ENCODE data around the gene HECA. TPM values are rescaled to one million over a fixed set of nuclear protein-coding genes. Genes with fewer than 3 reads are reported as not detected.
"Not testable (repeated sequence)": the region's sequence is repeated elsewhere in the genome, so short reads cannot be mapped to it uniquely, and the experiment has no call there.

Gene HECA, protein sequence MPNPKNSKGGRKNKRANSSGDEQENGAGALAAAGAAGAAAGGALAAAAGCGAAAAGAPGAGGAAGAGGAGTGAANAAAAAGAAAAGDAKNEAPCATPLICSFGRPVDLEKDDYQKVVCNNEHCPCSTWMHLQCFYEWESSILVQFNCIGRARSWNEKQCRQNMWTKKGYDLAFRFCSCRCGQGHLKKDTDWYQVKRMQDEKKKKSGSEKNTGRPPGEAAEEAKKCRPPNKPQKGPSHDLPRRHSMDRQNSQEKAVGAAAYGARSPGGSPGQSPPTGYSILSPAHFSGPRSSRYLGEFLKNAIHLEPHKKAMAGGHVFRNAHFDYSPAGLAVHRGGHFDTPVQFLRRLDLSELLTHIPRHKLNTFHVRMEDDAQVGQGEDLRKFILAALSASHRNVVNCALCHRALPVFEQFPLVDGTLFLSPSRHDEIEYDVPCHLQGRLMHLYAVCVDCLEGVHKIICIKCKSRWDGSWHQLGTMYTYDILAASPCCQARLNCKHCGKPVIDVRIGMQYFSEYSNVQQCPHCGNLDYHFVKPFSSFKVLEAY
- total RNA-seq: 51.0 TPM
- long read RNA-seq, full-length matches to known transcripts: 27 of 57 reads
- long read RNA-seq, partial matches to known transcripts: 24 of 57 reads
- long read RNA-seq, other reads (novel, unspliced or antisense): 6 of 57 reads

- DNase-seq (ENCODE audit: low spot score): peak; percentile 100
- intact Hi-C loops (cut with DNase I): loop anchor here (2.0 to 5.0 kb wide), 2 partner anchors 84 to 148 kb away; partner anchors contain the start of gene REPS1
These were observed at the start of gene HECA for GRCh38 chr6:139134817-139135577. Gene HECA (plus strand): TSS chr6:139135080. CDS start chr6:139135397, 317 bp downstream.

DNA sequence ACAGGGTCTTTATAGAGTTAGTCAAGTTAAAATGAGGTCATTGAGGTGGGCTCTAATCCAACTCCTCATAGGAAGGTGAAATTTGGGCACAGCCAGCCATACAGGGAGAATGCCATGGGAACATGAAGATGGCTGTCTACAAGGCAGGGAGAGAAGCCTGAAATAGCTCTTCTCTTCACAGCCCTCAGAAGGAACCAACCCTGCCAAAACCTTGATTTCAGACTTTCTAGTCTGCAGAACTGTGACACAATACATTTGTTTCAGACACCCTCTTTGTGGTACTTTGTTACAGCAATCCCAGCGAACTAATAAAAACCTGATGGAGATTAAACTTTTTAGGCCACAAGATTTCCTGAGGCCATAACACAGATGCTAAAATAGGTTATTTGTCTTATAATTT, 43.1 kb upstream of the HECA start:
- intact Hi-C loops (cut with DNase I): no loop called here

GRCh38 chr6:139099984-139100383, 34.9 kb upstream of the HECA start:
- DNase-seq (ENCODE audit: low spot score): no peak
- intact Hi-C loops (cut with DNase I): loop anchor here (10.0 kb wide), 1 partner anchor 285 kb away; no protein-coding TSS in a partner anchor

More for the DNA sequence above, 43.1 kb upstream of the HECA start:
- no peak for DNase-seq (ENCODE audit: low spot score)

- no peak for DNase-seq (ENCODE audit: low spot score)
- intact Hi-C loops (cut with DNase I): loop anchor here (10.0 kb wide), 1 partner anchor 292 kb away; no protein-coding TSS in a partner anchor
These were observed 27.8 kb upstream of the HECA start for GRCh38 chr6:139107051-139107450.

DNA sequence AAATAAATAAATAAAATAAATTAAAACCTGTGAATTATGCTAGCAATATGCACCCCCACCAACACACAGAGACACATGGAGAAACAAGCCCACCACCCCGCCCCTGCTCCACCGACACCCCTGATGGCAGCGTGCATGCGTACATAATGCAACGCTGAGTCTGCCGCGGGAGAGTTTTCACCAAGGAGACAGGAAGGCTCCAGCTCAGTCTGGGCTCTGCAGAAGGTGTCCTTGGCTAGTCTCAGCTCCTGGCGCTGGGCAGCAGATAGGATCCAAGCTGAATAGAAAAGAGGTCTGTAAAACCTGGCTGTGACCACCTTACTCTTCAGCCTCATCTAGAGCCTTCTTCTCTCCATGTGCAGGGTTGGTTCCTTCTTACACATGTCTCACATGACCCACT, 26.5 kb upstream of the HECA start:
- intact Hi-C loops (cut with DNase I): loop anchor here (10.0 kb wide), 1 partner anchor 294 kb away; no protein-coding TSS in a partner anchor
- DNase-seq (ENCODE audit: low spot score): no peak

GRCh38 chr6:139109558-139109957, 25.3 kb upstream of the HECA start:
- DNase-seq (ENCODE audit: low spot score): no peak
- intact Hi-C loops (cut with DNase I): loop anchor here (10.0 kb wide), 1 partner anchor 295 kb away; no protein-coding TSS in a partner anchor

GRCh38 chr6:139112146-139112545, 22.7 kb upstream of the HECA start:
- DNase-seq (ENCODE audit: low spot score): no peak
- intact Hi-C loops (cut with DNase I): no loop called here

DNA sequence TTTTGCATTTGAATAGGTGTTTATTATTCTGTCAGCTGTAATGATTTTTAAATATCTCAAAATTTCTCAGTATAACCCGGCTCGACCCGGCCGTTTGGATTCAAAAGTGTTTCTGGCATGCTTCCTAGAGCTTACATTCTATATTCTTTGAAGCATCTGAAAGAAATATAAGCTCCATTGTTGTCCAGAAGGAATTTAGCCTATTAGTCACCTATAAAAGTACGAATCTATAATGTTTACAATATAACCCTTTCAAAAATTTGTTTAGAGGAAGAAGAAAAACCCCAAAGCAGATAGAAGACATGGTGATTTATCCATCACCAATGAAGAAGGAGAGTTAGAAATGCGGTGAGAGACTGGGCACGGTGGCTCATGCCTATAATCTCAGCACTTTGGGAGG, 22.3 kb upstream of the HECA start:
- DNase-seq (ENCODE audit: low spot score): no peak
- intact Hi-C loops (cut with DNase I): no loop called here

- intact Hi-C loops (cut with DNase I): no loop called here
- no peak for DNase-seq (ENCODE audit: low spot score)
These were observed 20.1 kb upstream of the HECA start for GRCh38 chr6:139114746-139115145.

GRCh38 chr6:139115989-139116758, 18.7 kb upstream of the HECA start:
- DNase-seq (ENCODE audit: low spot score): no peak

DNA sequence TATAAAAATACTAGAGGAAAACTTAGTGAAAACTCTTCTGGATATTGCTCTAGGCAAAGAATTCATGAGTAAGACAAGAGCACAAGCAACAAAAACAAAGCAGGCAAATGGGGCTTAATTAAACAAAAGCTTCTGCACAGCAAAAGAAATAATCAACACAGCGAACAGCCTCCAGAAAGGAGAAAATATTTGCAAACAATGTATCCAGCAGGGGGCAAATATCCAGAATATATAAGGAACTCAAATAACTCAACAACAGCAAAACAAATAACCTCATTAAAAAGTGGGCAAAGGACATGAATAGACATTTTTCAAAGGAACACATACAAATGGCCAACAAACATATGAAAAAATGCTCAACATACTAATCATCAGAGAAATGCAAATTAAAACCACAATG, 17.1 kb upstream of the HECA start:
- intact Hi-C loops (cut with DNase I): no loop called here
- no peak for DNase-seq (ENCODE audit: low spot score)

More at GRCh38 chr6:139115989-139116758, 18.7 kb upstream of the HECA start:
- intact Hi-C loops (cut with DNase I): no loop called here

DNA sequence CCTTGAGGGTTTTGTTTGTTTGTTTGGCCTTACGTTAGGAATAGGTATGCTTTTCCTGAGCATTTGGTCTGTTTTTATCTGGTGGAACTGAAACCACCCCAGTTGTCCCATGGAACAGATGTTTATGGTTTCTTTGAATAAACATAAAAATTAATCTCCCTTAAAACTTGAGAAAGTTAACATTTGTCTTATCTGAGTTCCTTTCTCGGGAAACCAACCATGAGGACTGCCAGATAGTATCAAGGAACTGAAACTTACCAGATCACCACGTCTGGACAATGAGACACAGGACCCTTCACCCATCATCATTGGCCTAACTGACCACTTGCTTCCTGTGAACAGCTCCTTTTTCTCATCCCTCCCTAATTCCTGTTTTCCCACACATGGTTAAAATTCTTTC, 15.3 kb upstream of the HECA start:
- intact Hi-C loops (cut with DNase I): no loop called here
- no peak for DNase-seq (ENCODE audit: low spot score)

DNA sequence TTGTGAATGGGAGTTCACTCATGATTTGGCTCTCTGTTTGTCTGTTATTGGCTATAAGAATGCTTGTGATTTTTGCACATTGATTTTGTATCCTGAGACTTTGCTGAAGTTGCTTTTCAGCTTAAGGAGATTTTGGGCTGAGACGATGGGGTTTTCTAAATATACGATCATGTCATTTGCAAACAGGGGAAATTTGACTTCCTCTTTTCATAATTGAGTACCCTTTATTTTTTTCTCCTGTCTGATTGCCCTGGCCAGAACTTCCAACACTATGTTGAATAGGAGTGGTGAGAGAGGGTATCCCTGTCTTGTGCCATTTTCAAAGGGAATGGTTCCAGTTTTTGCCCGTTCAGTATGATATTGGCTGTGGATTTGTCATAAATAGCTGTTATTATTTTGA, 12.1 kb upstream of the HECA start:
- DNase-seq (ENCODE audit: low spot score); intact Hi-C loops (cut with DNase I): not testable (repeated sequence)

DNA sequence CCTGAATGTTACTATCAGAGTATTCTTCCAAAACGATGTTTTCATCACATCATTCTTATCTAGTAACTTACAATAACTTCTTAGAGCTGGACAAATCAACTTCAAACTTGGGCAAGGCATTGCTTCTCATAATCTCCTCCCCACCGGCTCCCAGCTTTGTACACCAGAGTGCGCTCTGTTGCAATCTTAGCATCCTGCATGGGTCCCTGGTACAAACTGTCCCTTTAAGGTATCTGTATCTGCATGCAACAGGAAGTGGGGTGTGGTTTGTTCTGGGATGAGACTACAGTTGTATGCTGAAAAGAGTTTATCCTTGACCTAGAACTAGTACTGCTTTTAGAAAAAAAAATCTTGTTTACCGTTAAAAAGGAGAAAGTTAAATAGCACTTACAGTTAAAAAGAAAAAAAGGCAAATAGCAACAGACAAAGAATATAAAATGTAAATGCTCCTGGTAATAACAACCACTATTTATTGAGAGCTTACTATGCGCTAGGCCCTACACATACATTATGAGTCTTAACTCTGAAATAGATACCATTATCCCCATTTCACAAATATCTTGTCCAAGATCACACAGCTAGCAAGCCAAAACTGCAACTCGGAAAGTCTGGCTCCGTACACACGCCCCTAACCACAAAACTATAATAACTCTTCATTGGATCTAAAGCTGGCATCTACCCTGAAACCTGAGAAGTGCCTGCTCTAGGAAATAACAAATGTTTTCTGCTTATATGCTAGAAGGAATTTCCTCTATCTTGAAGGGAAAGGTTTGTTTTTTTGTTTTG, 9.8 kb upstream of the HECA start:
- DNase-seq (ENCODE audit: low spot score): no peak

GRCh38 chr6:139126255-139126654, 8.6 kb upstream of the HECA start:
- DNase-seq (ENCODE audit: low spot score): no peak
- intact Hi-C loops (cut with DNase I): loop anchor here (5.0 kb wide), 1 partner anchor 236 kb away; no protein-coding TSS in a partner anchor

More for the DNA sequence above, 9.8 kb upstream of the HECA start:
- intact Hi-C loops (cut with DNase I): loop anchor here (5.0 kb wide), 1 partner anchor 237 kb away; no protein-coding TSS in a partner anchor

GRCh38 chr6:139126931-139127330, 7.9 kb upstream of the HECA start:
- DNase-seq (ENCODE audit: low spot score): no peak
- intact Hi-C loops (cut with DNase I): loop anchor here (5.0 kb wide), 1 partner anchor 235 kb away; no protein-coding TSS in a partner anchor

- DNase-seq (ENCODE audit: low spot score): no peak
- intact Hi-C loops (cut with DNase I): loop anchor here (5.0 kb wide), 1 partner anchor 233 kb away; no protein-coding TSS in a partner anchor
These were observed 5.6 kb upstream of the HECA start for GRCh38 chr6:139129284-139129683.

DNA sequence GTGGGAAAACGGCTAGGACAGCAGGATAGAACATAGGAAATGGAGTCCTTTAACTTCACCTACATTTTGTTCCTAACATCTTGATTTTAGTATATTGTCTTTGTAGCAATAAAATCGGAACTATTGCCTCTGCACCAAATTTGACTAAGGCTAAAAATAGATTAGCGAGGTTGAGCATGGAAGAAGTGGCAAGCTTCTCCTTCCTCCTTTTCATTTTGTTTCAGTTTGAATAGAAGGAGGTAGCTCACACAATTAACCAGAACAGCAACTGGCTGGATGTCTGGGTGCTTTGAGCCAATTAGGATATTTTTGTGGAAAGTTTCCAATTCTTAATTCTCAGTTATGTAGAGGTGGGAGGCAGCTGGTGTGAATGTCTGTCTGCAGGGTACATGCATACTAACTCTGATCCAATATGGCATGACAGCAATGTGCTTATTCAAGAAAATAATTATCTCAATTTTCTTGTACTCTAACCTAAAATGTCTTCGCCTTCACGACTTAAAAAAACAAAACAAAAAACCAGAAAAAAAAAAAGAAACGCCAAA, 3.1 kb upstream of the HECA start:
- DNase-seq (ENCODE audit: low spot score): no peak
- intact Hi-C loops (cut with DNase I): no loop called here
